HFFc6 (cell line): ENCODE results near the gene PRDX6. TPM values are rescaled to one million over a fixed set of nuclear protein-coding genes. Genes with fewer than 3 reads are reported as not detected.

Experiments used
- DNase-seq: peaks from one replicate; pipeline ENCODE4 v3.0.0-alpha.2; 2018
- H3K27ac Mint-ChIP-seq: 2 replicates; pipeline ENCODE4 v1.8.0; 2020; ENCODE audit warnings: mild to moderate bottlenecking, mixed read lengths
- H3K27me3 Mint-ChIP-seq: 2 replicates; pipeline ENCODE4 v1.8.0; 2021; ENCODE audit warnings: mild to moderate bottlenecking, moderate library complexity, mixed read lengths; ENCODE audit not compliant: insufficient read depth
- H3K36me3 Mint-ChIP-seq: 2 replicates; pipeline ENCODE4 v1.8.0; 2021; ENCODE audit warnings: low read depth, mixed read lengths
- H3K4me1 Mint-ChIP-seq: 2 replicates; pipeline ENCODE4 v1.8.0; 2020; ENCODE audit warnings: low read depth, mixed read lengths
- H3K4me3 Mint-ChIP-seq: 2 replicates; pipeline ENCODE4 v1.8.0; 2020; ENCODE audit warnings: mild to moderate bottlenecking, moderate library complexity, mixed read lengths
- H3K9me3 Mint-ChIP-seq: 2 replicates; pipeline ENCODE4 v1.8.0; 2020; ENCODE audit warnings: mild to moderate bottlenecking, mixed read lengths
- total RNA-seq, 6 experiments: library from RNA; stranded (reverse); fragmentation: NEBNext Ultra II Directional; extraction: Animal tissue kit (Norgen Biotek cat#: 25700); gene quantifications; 2 replicates in 1 of 6; 3 replicates in 5 of 6; pipeline ENCODE4 v1.2.3, GENCODE V29; 2021
- TF ChIP-seq, protein P1 (sequence below): fragments of 200-600 bp; sonication (generic); IDR thresholded peaks from 2 replicates; pipeline ENCODE4 v1.5.0; 2021; ENCODE audit warnings: antibody characterized with exemption, mild to moderate bottlenecking

PRDX6 gene
- total RNA-seq, 6 experiments from 2014 or later, result 527 to 1,396 (median 553) TPM

GRCh38 chr1:173444757-173445156 lies 32.4 kb upstream of the PRDX6 start:
- Mint-ChIP-seq H3K4me1 (peaks cover 25% of the 10 kb centered on the region), H3K27me3 (no peaks in the 10 kb centered on the region; the same call in 1 of the 2 replicates), H3K36me3 (peaks cover 38% of the 10 kb centered on the region), H3K9me3 (peaks cover 7% of the 10 kb centered on the region; the same call in 1 of the 2 replicates), H3K4me3 (no peak overlapping the region), H3K27ac (no peak overlapping the region)
- no peak for DNase-seq
- TF ChIP-seq, protein P1, sequence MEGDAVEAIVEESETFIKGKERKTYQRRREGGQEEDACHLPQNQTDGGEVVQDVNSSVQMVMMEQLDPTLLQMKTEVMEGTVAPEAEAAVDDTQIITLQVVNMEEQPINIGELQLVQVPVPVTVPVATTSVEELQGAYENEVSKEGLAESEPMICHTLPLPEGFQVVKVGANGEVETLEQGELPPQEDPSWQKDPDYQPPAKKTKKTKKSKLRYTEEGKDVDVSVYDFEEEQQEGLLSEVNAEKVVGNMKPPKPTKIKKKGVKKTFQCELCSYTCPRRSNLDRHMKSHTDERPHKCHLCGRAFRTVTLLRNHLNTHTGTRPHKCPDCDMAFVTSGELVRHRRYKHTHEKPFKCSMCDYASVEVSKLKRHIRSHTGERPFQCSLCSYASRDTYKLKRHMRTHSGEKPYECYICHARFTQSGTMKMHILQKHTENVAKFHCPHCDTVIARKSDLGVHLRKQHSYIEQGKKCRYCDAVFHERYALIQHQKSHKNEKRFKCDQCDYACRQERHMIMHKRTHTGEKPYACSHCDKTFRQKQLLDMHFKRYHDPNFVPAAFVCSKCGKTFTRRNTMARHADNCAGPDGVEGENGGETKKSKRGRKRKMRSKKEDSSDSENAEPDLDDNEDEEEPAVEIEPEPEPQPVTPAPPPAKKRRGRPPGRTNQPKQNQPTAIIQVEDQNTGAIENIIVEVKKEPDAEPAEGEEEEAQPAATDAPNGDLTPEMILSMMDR, result no peak

- Mint-ChIP-seq H3K27me3 (no peaks in the 10 kb centered on the region; the same call in 1 of the 2 replicates), H3K36me3 (peaks cover 38% of the 10 kb centered on the region), H3K4me1 (peaks cover 25% of the 10 kb centered on the region), H3K27ac (no peak overlapping the region), H3K9me3 (peaks cover 7% of the 10 kb centered on the region; the same call in 1 of the 2 replicates), H3K4me3 (no peak overlapping the region)
- DNase-seq, result no peak
- TF ChIP-seq, protein P1, result no peak
These were observed 32.0 kb upstream of the PRDX6 start for GRCh38 chr1:173445164-173445563.

- Mint-ChIP-seq H3K4me1 (peaks cover 25% of the 10 kb centered on the region), H3K9me3 (peaks cover 7% of the 10 kb centered on the region; the same call in 1 of the 2 replicates), H3K27ac (no peak overlapping the region), H3K36me3 (peaks cover 38% of the 10 kb centered on the region), H3K4me3 (no peak overlapping the region), H3K27me3 (no peaks in the 10 kb centered on the region; the same call in 1 of the 2 replicates)
- no peak for DNase-seq
- TF ChIP-seq, protein P1, result no peak
These were observed 31.5 kb upstream of the PRDX6 start for GRCh38 chr1:173445656-173446055.

GRCh38 chr1:173447224-173447623 lies 29.9 kb upstream of the PRDX6 start:
- Mint-ChIP-seq H3K27ac (no peak overlapping the region), H3K9me3 (peaks cover 7% of the 10 kb centered on the region; the same call in 1 of the 2 replicates), H3K36me3 (peaks cover 38% of the 10 kb centered on the region), H3K4me3 (no peak overlapping the region), H3K4me1 (peaks cover 25% of the 10 kb centered on the region), H3K27me3 (no peaks in the 10 kb centered on the region; the same call in 1 of the 2 replicates)
- TF ChIP-seq, protein P1, result no peak
- DNase-seq, result no peak

DNA sequence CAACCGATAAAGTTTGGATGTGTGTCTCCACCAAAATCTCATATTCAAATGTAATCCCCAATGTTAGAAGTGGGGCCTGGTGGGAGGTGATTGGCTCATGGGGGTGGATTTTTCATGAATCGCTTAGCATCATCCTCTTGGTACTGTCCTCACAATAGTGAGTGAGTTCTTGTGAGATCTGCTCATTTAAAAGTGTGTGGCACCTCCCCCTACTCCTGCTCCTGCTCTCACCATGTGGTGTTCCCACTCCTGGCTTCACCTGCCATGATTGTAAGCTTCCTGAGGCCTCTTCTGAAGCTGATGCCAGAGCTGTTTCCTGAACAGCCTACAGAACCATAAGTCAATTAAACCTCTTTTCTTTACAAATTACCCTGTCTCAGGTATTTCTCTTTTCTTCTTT lies 28.2 kb upstream of the PRDX6 start:
- TF ChIP-seq, protein P1, result no peak
- peaks cover 7% of the 10 kb centered on the region; the same call in 1 of the 2 replicates for H3K9me3 Mint-ChIP-seq
- peaks cover 34% of the 10 kb centered on the region for H3K36me3 Mint-ChIP-seq
- DNase-seq, result no peak
- no peak overlapping the region for H3K27ac Mint-ChIP-seq
- H3K27me3 Mint-ChIP-seq, result no peaks in the 10 kb centered on the region; the same call in 1 of the 2 replicates
- no peak overlapping the region for H3K4me3 Mint-ChIP-seq
- peaks cover 33% of the 10 kb centered on the region for H3K4me1 Mint-ChIP-seq
